ES-I3 (cell line): ENCODE measurements around the gene CSTF2T.

ENCODE experiments used
- H3K36me3 ChIP-seq: 2 replicates; pipeline ENCODE4 v1.6.1; 2013; ENCODE audit warnings: mild to moderate bottlenecking, low read length, control low read depth, moderate library complexity; ENCODE audit not compliant: insufficient read depth
- H3K4me1 ChIP-seq: 2 replicates; pipeline ENCODE4 v1.6.1; 2013; ENCODE audit warnings: mild to moderate bottlenecking, control low read depth, low read length; ENCODE audit not compliant: insufficient read depth
- H3K9ac ChIP-seq: 2 replicates; pipeline ENCODE4 v1.6.1; 2013; ENCODE audit warnings: low read depth, mild to moderate bottlenecking, low read length, moderate library complexity
- H3K9me3 ChIP-seq: 2 replicates; pipeline ENCODE4 v1.6.1; 2013; ENCODE audit warnings: mild to moderate bottlenecking, low read length, moderate library complexity; ENCODE audit not compliant: control insufficient read depth, insufficient read depth

Gene CSTF2T

DNA sequence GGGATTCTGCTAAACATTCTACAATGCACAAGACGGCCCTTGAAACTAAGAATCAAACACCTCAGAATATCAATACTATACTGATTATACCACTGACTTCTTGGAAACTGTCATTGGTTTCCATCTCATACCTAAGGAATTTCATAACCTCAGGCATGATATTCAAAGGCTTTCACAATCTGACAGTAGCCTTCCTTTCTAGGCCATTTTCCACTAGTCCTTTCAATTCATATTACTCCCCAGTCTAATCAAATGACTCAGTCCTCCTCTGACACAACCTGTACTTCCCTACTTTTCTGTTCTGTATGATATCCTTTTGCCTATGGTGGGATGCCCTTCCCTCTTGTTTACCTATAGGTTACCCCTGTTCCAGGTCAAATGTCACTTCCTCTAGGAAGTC is 48.3 kb downstream of the CSTF2T start:
- H3K9me3 ChIP-seq: no peaks in the 10 kb centered on the region
- no peaks in the 10 kb centered on the region for H3K4me1 ChIP-seq
- H3K36me3 ChIP-seq: no peaks in the 10 kb centered on the region
- no peak overlapping the region for H3K9ac ChIP-seq

DNA sequence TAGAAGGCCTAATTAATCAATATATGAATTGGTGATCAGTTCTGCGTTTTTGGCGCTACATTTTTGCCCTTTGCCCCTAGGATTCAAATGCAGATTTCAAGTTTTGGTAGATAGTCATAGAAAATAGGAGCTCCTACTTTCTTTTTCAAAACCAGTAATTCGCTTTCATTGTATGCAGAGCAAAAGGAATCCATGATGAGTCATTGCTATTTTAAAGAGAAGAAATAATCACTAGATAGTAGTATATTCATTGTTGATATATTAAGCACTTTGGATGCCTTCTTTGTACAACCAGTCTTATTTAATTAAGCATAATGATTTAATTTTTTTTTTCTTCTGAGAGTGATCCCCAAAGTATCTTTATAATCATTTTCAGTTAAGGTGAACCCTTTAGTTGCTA is 50.3 kb downstream of the CSTF2T start:
- H3K9ac ChIP-seq: no peak overlapping the region
- no peaks in the 10 kb centered on the region for H3K9me3 ChIP-seq
- no peaks in the 10 kb centered on the region for H3K4me1 ChIP-seq
- no peaks in the 10 kb centered on the region for H3K36me3 ChIP-seq
